Activated CD8-positive, alpha-beta memory T cell treated with anti-CD3 and anti-CD28 coated beads for 36 hours (primary cell): Measurements from ENCODE around the gene SAMD4A. TPM values are rescaled to one million over a fixed set of nuclear protein-coding genes. Genes with fewer than 3 reads are reported as not detected.

Experiments used
- CTCF ChIA-PET: fragments of 350-600 bp; sonication (Branson Sonifier 250); formaldehyde crosslinking; loops from one replicate; lab custom pipeline; 2021; ENCODE audit warnings: antibody characterized with exemption; lab: Charles Lee
- POLR2A ChIA-PET: fragments of 350-600 bp; sonication (Branson Sonifier 250); formaldehyde crosslinking; loops from one replicate; lab custom pipeline; 2021; ENCODE audit warnings: antibody characterized with exemption; lab: Charles Lee
- total RNA-seq, 2 experiments: library from RNA; stranded (reverse); gene quantifications; one replicate each; pipeline ENCODE4 v1.2.3, GENCODE V29; 2021

The SAMD4A gene
- total RNA-seq, 2 experiments from 2014 or later, result 4.0 to 4.8 TPM

DNA sequence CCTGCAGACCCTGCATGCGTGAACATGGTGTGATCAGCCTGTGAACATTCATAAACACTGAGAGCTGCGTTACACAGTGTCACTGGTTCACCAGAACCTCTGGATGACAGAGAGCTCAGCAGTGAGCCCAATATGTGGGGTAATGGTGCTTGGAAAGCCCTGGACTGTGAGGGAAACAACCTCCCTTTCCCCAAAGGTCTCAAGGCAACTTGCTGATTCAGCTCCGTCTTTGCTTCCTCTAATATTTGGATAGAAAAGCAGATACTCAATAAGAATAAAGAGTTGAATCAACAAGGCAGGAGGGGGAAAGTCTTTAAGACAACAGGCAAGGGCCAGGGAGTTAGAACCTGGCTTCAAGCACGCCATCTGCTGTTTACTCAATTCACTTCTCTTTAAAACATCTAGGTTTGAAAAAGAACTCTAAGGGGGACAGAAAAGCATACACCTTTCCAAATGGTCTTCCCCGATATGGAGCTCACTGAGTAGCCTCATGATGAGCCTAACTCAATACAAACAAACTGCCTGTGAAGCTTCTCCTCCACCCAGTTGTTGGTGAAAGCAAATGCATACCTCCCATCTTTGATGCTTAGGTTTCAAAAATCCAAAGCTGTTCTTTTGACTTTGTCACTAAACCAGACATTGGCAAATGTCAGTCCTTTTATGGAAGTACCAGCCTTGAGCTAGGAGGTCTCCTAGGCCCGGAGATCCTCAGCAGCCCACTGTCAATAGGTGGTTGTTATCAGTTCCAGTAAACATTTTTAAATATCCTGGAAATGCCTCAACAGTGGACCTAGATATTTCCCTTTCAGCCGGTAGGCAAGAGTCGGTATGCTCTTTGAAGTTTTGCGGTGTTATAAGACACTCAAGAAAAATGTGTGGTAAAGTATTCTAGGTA, 76.1 kb downstream of the SAMD4A start:
- POLR2A ChIA-PET, result no interaction called here
- CTCF ChIA-PET, result interaction anchor here (0.9 to 2.0 kb wide), 5 partner anchors 16 to 79 kb away, joined by 3 to 8 read pairs (median 3); partner anchors contain the start of gene SAMD4A

DNA sequence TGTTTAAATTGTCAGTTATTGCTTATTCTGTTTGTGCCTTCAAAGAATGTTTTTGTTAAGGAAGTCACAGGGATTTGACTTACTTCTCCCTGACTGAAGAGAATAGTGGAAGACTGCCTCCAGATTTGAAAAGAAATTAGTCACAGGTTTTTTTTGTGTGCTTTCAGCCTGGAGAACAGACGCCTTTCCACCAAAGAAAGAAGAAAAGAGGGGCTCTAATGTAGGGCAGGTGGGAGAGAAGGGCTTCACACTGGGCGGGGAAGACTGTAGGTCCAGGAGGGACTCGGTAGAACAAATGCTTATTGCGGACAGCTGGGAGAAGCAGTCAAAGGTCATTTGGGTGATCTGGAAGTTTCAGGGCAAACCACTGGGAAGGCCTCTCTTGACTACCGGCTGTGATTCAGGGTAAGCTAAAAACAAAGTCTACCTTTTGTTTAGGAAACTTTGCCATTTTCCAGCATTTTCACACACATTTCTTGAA, 76.8 kb downstream of the SAMD4A start:
- ChIA-PET POLR2A (no interaction called here), CTCF (interaction anchor here (0.9 to 2.0 kb wide), 3 partner anchors 16 to 80 kb away, joined by 3 to 8 read pairs (median 3); no protein-coding TSS in a partner anchor)

DNA sequence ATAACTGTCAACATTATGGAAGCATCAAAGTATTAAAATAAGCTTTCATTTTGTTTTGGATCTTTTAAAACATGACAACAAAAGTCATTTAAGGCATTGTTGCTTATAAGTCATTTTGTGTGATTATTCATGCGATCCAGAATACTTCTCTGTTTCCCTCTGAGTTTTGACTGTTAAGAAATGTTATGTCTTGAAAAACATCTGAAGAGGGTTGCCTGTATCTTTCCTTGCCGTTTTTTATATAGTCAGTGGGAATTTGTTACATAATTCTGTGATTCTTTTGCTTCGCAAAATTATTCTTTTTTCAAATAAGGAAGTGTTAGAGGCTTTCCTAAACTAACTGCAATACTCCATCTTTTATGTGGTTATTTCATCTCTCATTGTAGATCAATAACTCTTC, 78.7 kb downstream of the SAMD4A start:
- ChIA-PET POLR2A (no interaction called here), CTCF (no interaction called here)

DNA sequence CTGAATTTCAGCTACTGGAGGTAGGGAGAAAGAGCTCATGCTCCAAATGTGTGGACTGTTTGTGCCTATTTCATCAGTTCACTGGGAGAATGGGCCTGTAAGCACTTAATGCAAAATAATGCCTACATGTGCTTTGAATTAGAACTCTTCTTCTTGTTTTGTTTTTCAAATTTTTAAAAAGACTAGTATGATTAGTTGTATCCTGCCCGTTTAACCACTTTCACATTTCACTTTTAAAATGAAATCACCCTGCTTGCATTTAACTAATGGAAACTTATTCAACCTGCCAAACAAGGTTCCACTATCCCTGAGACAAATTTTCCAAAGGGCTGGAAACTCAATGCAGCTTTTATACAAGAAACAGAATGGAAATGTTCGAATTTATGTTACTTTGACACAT, 79.7 kb downstream of the SAMD4A start:
- POLR2A ChIA-PET, result no interaction called here
- CTCF ChIA-PET, result interaction anchor here (0.8 kb wide), 1 partner anchor 128 kb away, joined by 4 read pairs; no protein-coding TSS in a partner anchor

DNA sequence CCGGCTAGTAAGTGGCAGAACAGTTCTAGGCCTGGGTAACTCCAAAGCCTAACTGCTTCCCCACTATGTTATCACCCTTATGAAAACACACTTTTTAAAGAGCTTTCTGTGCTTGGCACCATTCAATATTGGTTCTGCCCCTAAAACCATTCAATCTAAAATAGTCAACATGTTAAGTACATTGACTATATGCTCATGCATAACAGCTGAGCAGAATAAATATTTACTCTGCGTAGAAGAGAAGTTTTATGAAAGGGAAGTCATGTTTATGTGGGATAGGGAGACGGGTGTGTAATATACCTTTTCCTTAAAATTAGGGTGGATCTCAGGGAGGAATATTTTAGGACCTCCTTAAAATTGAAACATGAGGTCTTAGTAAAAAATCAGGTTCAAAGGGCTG, 80.5 kb downstream of the SAMD4A start:
- ChIA-PET CTCF (no interaction called here), POLR2A (no interaction called here)

DNA sequence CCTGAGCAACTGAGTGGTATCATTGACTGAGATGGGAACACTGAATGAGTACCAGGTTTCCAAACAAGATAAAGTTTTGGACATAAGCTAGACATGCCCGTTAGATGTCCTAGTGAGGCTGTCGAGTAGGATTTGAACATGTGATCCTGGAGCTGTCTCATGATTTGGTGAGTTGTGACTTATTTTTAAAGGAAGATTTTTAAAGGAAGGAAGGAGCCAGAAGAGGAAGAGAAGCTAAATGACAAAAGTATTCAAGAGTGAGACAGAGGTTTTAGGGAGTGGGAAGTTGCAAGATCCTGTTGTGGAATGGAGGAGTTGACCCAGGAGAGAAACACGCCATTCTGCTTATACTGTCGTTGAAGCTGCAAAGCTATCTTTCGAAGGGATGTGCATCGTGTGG, 82.1 kb downstream of the SAMD4A start:
- POLR2A ChIA-PET, result no interaction called here

DNA sequence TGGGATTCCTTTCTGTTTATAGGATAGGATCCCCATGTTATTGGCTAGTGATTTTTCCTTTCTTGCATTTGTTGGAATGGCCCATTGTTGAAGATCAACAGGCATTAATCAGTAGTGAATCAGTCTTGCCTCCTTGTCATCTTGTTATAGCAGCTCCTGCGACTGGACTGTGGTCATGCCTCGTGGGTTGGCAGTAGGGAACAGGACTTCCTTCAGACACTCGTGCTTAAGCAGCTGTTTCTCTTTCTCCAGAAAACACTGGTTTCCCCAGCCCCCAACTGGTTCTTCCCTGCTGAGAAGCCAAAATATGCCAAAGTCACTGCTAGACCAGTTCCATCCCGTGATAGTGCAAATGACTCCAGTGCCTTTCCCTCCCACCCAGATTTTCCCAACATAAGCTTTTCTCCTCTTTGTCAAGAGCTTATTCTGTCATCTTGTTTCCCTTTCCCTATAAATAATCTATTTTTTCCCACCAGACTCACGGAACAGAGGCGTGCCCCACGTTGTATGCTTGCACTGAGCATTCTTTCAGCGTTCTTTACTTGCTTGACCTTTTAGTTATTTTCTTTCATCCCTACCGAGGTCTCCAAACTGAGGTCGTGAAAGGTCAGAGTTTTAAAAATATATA, 83.5 kb downstream of the SAMD4A start:
- CTCF ChIA-PET, result no interaction called here
- POLR2A ChIA-PET, result interaction anchor here (0.6 kb wide), 1 partner anchor 19 kb away, joined by 3 read pairs; no protein-coding TSS in a partner anchor

More for the DNA sequence above, 82.1 kb downstream of the SAMD4A start:
- CTCF ChIA-PET, result no interaction called here

DNA sequence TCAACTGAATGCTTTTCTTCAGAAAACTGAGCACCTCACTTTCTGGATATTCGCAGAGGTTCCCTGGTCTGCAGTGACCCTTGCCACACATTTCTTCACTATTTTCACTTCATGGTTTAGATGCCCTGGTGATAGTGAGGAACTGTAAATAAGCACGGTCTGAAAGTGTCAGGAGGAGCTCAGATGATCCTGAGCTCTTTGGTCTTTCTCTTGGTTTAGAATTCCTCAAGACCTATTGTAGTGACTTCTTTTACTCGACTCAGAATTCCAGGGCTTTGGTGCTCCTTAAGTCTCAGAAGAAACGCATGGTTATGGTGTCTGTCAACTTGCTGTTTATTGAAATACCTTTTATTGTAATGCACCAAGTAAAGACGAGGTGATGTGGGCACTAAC, 84.0 kb downstream of the SAMD4A start:
- ChIA-PET POLR2A (interaction anchor here (0.6 kb wide), 1 partner anchor 20 kb away, joined by 3 read pairs; no protein-coding TSS in a partner anchor), CTCF (no interaction called here)

DNA sequence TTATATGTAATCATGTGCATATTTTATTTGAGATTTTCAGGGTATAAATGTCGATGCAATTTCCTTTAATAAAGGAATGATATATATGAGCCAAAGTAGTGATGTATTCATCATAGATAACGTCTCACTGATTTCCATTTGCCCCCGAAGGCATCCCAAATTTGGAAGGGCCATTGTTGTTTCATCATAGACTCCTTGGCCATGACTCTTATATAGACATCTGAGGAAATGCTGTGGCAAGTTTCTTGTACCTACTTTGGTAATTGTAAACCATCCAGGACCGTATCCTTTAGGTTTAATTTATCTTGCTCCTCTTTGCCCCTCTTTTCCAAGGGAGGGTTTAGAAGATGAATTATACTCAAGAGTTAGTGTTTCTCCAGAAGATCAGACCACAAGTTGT, 84.7 kb downstream of the SAMD4A start:
- CTCF ChIA-PET, result no interaction called here
- POLR2A ChIA-PET, result no interaction called here

DNA sequence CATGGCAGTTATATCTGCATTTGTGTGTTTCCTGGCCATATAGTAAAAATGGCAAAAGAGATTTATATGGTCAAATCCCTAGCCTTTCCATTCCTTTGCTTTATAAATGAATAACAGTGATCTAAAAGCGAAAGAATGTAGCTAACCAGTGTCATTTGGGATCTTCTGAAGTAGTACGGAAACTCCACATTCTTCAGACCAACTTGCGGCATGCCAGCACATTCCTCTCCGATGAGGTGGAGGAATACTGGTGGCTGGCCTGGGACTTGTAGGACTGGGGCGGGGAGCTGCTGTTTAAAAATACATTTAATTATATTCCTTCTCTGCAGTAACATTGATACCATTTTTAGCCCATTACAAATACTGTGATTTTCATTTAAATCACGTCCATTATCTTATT, 85.3 kb downstream of the SAMD4A start:
- ChIA-PET CTCF (no interaction called here), POLR2A (no interaction called here)

DNA sequence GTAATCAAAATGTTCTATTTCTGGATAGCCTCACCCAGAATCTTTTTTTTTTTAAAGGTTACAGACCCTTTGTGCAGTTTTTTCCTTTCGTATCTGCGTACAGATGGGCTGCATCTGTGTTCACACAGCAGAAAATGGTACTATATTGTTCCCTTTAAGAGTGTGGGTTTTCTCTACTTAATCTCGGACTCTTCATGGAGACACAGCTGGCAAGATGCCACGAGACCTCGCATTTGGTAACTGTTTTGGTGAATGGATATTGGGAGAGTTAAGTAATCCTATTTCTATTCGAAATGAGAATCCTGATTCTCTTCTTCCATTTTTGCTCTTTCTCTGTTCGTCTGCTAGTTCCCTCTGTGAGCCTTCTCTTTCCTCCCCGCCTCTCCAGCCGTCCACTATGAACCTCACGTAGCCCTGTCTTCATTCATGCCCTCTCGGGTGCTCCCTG, 85.7 kb downstream of the SAMD4A start:
- POLR2A ChIA-PET, result no interaction called here
- CTCF ChIA-PET, result no interaction called here

DNA sequence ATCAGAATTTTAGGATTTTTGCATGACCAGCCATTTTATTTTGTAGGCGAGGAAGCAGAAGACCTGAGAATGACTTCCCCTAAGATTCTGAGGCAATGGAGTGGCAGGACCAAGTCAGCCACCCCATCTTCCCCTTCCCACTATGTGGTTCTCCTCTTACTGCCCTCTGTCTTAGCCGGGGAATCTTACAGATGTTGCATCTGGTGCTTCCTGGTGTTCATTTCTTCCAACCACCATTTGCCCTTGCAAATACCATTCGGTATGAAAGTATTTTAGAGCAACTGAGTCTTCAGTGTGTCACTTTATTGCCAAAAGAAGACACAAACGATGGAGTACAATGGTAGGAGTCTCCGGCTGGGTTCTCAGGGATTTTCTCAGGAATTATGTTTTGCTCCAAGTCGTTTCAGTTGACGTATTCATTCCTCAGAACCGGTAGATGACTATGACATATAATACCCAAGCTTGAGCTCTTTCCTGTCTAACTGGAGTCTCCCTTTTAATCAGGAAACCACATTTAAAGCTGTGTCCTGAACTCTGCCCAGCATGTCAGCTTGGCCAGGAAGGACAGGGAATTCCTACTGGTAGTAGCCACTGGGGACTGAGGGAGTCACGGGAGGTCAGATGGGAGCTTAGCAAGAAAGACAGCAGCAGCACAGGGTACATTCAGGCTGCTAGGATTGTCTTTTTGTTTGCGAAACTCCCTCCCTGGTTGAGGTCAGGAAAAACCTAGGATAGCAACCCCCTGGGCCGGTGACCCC, 87.0 kb downstream of the SAMD4A start:
- POLR2A ChIA-PET, result no interaction called here
- CTCF ChIA-PET, result no interaction called here

DNA sequence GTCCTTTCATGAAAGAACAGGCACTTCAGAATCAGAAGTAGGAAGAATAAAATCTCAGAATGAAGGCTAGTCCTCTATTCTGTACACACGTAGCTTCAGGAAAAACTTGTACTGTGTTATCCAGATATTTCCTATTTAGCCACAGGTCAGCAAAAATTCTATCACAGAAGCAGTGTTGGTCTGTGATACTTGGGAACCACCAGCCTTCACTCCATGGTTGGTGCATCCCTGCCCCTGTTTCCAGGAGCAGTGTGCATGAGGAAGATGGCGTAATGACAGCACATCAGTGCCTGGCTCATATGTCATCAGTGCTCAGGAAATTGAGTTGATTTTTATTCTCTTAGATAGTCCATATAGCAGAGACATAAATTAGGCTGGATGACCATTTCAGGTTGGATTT, 87.7 kb downstream of the SAMD4A start:
- CTCF ChIA-PET, result no interaction called here
- POLR2A ChIA-PET, result no interaction called here

DNA sequence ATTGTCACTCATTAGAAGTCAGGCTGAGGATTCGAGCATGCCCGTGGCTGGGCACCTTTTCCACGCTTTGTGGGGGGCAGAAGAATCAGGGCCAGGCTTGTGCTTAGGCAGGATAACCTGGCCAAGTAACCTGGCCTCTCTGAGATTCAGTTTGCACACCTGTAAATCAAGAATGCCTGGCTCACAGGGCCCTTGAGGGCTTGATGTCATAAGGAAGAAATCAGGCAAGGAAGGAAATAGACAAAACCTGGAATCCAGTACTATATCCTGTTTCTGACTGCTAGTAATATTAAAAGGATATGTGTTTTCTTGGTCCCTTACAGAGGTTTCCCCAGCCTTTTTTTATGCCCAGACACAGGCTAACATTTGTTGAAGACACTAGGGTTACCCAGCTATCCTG, 91.9 kb downstream of the SAMD4A start:
- CTCF ChIA-PET, result no interaction called here
- POLR2A ChIA-PET, result no interaction called here

DNA sequence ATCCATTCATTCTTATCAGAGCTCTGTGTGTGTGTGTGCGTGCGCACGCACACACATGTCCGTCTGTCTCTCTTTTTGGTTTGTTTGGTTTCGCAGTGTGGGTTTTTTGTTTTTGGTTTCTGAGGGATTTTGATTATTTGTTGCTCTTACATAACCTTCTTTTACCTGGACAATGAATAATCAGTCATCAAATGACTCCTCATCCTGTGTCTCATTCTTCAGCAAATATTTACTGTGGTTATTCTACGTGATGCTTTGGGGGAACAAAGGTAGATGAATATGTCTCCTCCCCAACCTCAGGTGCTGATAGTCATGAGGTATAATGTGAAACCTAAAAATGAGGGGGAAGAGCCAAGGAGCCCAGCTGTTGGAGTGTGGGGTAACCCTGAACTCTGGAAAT, 92.4 kb downstream of the SAMD4A start:
- ChIA-PET CTCF (interaction anchor here (1.6 kb wide), 1 partner anchor 32 kb away, joined by 5 read pairs; no protein-coding TSS in a partner anchor), POLR2A (no interaction called here)

DNA sequence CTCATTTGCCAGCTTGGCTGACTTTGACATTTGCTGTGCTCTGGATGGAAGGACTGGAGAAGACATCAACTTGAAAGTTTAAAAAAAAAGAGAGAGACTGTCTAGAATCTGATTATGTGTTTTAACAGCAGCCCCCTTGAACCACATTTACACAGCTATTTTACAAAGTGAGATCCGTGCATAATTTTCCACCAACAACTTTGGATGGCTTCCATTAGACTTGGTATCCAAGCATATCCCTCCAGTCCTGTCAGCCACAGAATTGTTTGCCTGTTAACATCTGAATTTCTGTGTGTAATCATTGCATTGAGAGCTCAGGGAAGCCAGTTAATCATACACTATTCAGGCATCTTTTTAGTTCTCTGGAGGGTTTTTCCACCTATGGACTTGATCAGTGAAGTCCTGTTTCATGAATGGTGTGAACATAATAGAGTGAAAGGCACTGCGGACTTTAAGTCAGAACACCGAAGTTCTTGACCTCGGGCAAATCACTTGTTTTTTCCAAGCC, 93.7 kb downstream of the SAMD4A start:
- ChIA-PET POLR2A (no interaction called here), CTCF (interaction anchor here (0.6 to 1.6 kb wide), 2 partner anchors 31 to 117 kb away, joined by 3 to 5 read pairs; no protein-coding TSS in a partner anchor)

DNA sequence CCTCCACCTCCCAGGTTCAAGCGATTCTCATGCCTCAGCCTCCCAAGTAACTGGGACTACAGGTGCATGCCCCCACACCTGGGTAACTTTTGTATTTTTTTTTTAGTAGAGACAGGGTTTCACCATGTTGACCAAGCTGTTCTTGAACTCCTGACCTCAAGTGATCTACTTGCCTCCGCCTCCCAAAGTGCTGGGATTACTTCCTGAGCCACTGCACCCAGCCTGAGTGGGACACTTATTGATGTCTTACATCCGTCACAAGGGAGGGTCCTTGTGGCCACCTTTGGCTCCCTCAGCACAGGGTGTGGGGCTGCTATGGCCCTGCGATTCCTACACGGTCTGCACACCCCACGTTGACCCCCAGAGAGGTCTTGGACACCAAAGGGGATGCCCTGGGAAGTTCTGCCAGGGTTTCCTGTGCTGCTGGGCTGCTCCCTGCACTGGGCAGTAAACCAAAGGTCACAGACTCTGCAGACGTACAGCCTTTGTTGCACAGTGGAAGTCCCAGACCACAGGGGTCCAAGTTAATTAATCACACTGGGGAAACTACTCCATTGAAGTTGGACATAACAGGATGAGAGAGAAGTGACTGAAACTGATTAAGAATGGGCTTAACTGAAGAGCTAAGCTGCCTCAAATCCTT, 95.7 kb downstream of the SAMD4A start:
- CTCF ChIA-PET, result no interaction called here
- POLR2A ChIA-PET, result no interaction called here

DNA sequence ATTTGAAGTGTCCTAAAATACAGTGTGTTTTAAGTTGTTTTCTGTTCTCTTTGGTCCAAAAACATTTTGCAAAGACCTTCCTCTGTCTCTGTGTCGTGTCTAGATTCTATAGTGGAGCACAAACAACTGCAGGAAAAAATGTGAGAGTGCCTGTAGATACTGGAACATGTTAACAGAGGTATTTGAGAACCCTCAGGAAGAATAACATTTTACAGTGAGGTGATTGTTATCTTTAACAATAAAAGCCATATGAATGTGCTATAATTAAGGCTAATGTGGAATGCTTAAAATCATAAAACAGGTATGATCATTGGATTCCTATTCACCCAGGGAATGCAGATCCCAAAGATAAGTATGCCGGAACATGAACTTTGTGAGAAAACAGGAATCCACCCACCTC, 98.0 kb downstream of the SAMD4A start:
- CTCF ChIA-PET, result no interaction called here
- POLR2A ChIA-PET, result no interaction called here

DNA sequence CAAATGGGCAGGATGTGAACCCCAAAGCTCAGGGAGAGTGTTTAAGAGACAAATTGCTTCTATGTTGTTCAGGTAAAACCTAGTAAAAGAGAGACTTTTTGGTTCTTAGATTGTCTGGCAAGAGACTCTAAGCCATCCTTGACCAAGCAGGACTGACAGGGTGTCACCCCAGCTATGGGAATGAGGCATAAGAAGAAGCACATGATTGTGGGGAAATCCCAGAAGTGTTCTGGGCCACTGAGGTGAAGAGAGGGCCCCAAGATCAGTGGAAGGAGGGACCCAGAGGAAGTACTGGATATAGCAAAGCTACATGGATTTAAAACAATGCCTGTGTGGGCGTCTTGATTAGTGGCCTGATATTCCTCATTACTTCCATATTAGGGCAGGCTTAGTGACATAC, 99.0 kb downstream of the SAMD4A start:
- POLR2A ChIA-PET, result no interaction called here

More for the DNA sequence above, 99.0 kb downstream of the SAMD4A start:
- CTCF ChIA-PET, result no interaction called here
